Ovary (tissue), 3 donors: Measurements from ENCODE around the gene UBE2B.

Experiments used
- POLR2A ChIP-seq: fragments of 450-650 bp; IDR thresholded peaks from one replicate; pipeline ENCODE4 v1.6.1; 2017; ENCODE audit warnings: antibody characterized with exemption, mild to moderate bottlenecking, moderate library complexity
- TF ChIP-seq, protein P1 (sequence below), 3 donors: fragments of 450-650 bp in 2 of 3; fragments of 200-600 bp in 1 of 3; IDR thresholded peaks; one replicate each; pipeline versions ENCODE4 v1.5.1 to v1.8.0; 2016 to 2022; ENCODE audit warnings: antibody characterized with exemption in 3 of 3, mild to moderate bottlenecking in 1 of 3
- donor health status: DM: no; HTN: no; CAD: no.

DNA sequence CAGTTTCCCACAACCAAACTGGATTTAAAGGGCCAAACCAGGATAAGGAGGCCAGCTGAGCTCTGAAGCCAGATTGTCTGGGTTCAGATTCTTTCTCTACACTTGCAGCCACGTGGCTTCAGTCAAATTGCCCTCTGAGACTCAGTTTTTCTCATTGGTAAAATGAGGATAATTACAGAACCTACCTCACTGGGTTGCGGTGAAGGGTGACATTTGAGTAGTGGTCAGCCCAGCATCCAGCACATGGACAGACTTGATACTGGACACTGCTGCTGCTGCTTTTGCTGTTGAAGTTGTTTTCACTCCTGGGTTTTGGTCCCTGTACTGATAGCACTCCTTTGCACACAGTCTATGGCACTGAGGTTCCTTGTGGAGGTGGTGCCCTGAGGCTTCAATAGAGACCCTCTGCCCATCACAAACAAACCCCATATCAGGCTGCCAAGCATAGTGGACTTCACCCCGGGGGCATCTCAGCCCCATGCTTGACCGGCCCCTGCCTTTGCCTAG, 66.0 kb downstream of the UBE2B start:
- TF ChIP-seq, protein P1, sequence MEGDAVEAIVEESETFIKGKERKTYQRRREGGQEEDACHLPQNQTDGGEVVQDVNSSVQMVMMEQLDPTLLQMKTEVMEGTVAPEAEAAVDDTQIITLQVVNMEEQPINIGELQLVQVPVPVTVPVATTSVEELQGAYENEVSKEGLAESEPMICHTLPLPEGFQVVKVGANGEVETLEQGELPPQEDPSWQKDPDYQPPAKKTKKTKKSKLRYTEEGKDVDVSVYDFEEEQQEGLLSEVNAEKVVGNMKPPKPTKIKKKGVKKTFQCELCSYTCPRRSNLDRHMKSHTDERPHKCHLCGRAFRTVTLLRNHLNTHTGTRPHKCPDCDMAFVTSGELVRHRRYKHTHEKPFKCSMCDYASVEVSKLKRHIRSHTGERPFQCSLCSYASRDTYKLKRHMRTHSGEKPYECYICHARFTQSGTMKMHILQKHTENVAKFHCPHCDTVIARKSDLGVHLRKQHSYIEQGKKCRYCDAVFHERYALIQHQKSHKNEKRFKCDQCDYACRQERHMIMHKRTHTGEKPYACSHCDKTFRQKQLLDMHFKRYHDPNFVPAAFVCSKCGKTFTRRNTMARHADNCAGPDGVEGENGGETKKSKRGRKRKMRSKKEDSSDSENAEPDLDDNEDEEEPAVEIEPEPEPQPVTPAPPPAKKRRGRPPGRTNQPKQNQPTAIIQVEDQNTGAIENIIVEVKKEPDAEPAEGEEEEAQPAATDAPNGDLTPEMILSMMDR (IDR thresholded peaks at IDR 0.05): no peak
- no peak for TF ChIP-seq POLR2A
